Smooth muscle cell (in vitro differentiated cells): ENCODE data around the gene TRHDE. TPM values are rescaled to one million over a fixed set of nuclear protein-coding genes. Genes with fewer than 3 reads are reported as not detected.
A peak's percentile ranks its signal among the peaks of the same experiment; 100 is the strongest.

Experiments used
- DNase-seq: peaks from one replicate; lab custom pipeline; 2025; ENCODE audit not compliant: unreplicated experiment; lab: John Stamatoyannopoulos, UW
- H2AFZ ChIP-seq: fragments of 200-600 bp; sonication (generic); 2 replicates; pipeline ENCODE4 v1.6.0; 2016; ENCODE audit warnings: antibody characterized with exemption, low read depth, mild to moderate bottlenecking
- H3F3A ChIP-seq: fragments of 200-600 bp; sonication (generic); 2 replicates; pipeline ENCODE4 v1.6.0; 2017; ENCODE audit warnings: antibody characterized with exemption, low read depth
- H3K27ac ChIP-seq: fragments of 200-600 bp; sonication (generic); 2 replicates; pipeline ENCODE4 v1.5.1; 2016; ENCODE audit warnings: low read depth, mild to moderate bottlenecking
- H3K27me3 ChIP-seq: fragments of 200-600 bp; sonication (generic); 2 replicates; pipeline ENCODE4 v1.6.1; 2016; ENCODE audit warnings: low read depth, mild to moderate bottlenecking
- H3K36me3 ChIP-seq: fragments of 200-600 bp; sonication (generic); 2 replicates; pipeline ENCODE4 v1.5.1; 2016; ENCODE audit warnings: low read depth
- H3K4me1 ChIP-seq: fragments of 200-600 bp; sonication (generic); 2 replicates; pipeline ENCODE4 v1.5.1; 2016; ENCODE audit warnings: low read depth
- H3K4me2 ChIP-seq: fragments of 200-600 bp; sonication (generic); 2 replicates; pipeline ENCODE4 v1.6.0; 2016; ENCODE audit warnings: mild to moderate bottlenecking
- H3K4me3 ChIP-seq: fragments of 200-600 bp; sonication (generic); 2 replicates; pipeline ENCODE4 v1.5.1; 2016; ENCODE audit warnings: mild to moderate bottlenecking
- H3K79me2 ChIP-seq: fragments of 200-600 bp; sonication (generic); 2 replicates; pipeline ENCODE4 v1.6.0; 2016; ENCODE audit warnings: low read depth, mild to moderate bottlenecking
- H3K9ac ChIP-seq: fragments of 200-600 bp; sonication (generic); 2 replicates; pipeline ENCODE4 v1.6.0; 2016; ENCODE audit warnings: low read depth
- H3K9me3 ChIP-seq: fragments of 200-600 bp; sonication (generic); replicated peaks from 2 replicates; pipeline ENCODE4 v1.5.1; 2016; ENCODE audit warnings: low read depth
- H4K20me1 ChIP-seq: fragments of 200-600 bp; sonication (generic); 2 replicates; pipeline ENCODE4 v1.6.0; 2016; ENCODE audit warnings: low read depth
- CTCF ChIP-seq: fragments of 200-600 bp; sonication (generic); IDR thresholded peaks from 2 replicates; pipeline ENCODE4 v1.5.1; 2017; ENCODE audit warnings: borderline replicate concordance, mild to moderate bottlenecking, antibody characterized with exemption; ENCODE audit not compliant: insufficient read depth, poor library complexity, severe bottlenecking
- WGBS: methylation state at CpG from one replicate; pipeline ENCODE4 v1.1.7; 2016; ENCODE audit warnings: low lambda C conversion rate; 5-methylcytosine and 5-hydroxymethylcytosine counted together
- polyA plus RNA-seq: library from polyadenylated mRNA; unstranded; fragments of >200 nt; fragmentation: Nextera tagmentation; extraction: Ambion mirVana; gene quantifications from 2 replicates; pipeline ENCODE4 v1.2.1, GENCODE V29; 2016
- total RNA-seq: library from RNA; depleted of rRNA; stranded (reverse); fragments of >200 nt; gene quantifications from 2 replicates; pipeline ENCODE4 v1.2.3, GENCODE V29; 2014

The TRHDE gene
- total and polyA plus RNA-seq, 2 experiments from 2014 or later = 0.32 to 0.81 TPM

GRCh38 chr12:72281126-72281525 lies 9.0 kb downstream of the TRHDE start:
- no peak overlapping the region for H3K9ac ChIP-seq
- no peaks in the 10 kb centered on the region for H3F3A ChIP-seq
- no peaks in the 10 kb centered on the region for H3K27me3 ChIP-seq
- no peak overlapping the region for H3K4me3 ChIP-seq
- no peaks in the 10 kb centered on the region for H3K36me3 ChIP-seq
- H4K20me1 ChIP-seq = no peaks in the 10 kb centered on the region
- no peak for TF ChIP-seq CTCF
- no peak overlapping the region for H3K27ac ChIP-seq
- 26% methylated on average over 4 of the region's 4 CpGs for WGBS
- H3K4me1 ChIP-seq = no peaks in the 10 kb centered on the region
- no peaks in the 10 kb centered on the region for H3K79me2 ChIP-seq
- H2AFZ ChIP-seq = no peak overlapping the region
- DNase-seq = no peak
- peak overlapping the region; percentile 63 for H3K4me2 ChIP-seq
- H3K9me3 ChIP-seq = no peaks in the 10 kb centered on the region

- H3K9ac ChIP-seq = no peak overlapping the region
- DNase-seq = no peak
- peak; percentile 29 for TF ChIP-seq CTCF
Observed at GRCh38 chr12:72282721-72283120, 10.6 kb downstream of the TRHDE start.

GRCh38 chr12:72285861-72286260 lies 13.7 kb downstream of the TRHDE start:
- no peak for DNase-seq
- Histone ChIP-seq H3K9me3 (no peaks in the 10 kb centered on the region), H3F3A (no peaks in the 10 kb centered on the region), H3K4me2 (no peak overlapping the region), H3K36me3 (no peaks in the 10 kb centered on the region), H3K9ac (no peak overlapping the region), H2AFZ (no peak overlapping the region), H3K4me1 (no peaks in the 10 kb centered on the region), H3K4me3 (no peak overlapping the region), H3K79me2 (no peaks in the 10 kb centered on the region), H3K27me3 (no peaks in the 10 kb centered on the region), H4K20me1 (no peaks in the 10 kb centered on the region), H3K27ac (no peak overlapping the region)
- no peak for TF ChIP-seq CTCF
- WGBS = 97% methylated on average over 1 of the region's 1 CpG

More at GRCh38 chr12:72282721-72283120, 10.6 kb downstream of the TRHDE start:
- WGBS = 56% methylated on average over 1 of the region's 1 CpG
- no peak overlapping the region for H3K4me3 ChIP-seq
- H3K4me1 ChIP-seq = no peaks in the 10 kb centered on the region
- no peaks in the 10 kb centered on the region for H3F3A ChIP-seq
- H3K36me3 ChIP-seq = no peaks in the 10 kb centered on the region
- H4K20me1 ChIP-seq = no peaks in the 10 kb centered on the region
- no peak overlapping the region for H3K4me2 ChIP-seq
- H3K27ac ChIP-seq = no peak overlapping the region
- no peaks in the 10 kb centered on the region for H3K9me3 ChIP-seq
- H2AFZ ChIP-seq = no peak overlapping the region
- H3K27me3 ChIP-seq = no peaks in the 10 kb centered on the region
- no peaks in the 10 kb centered on the region for H3K79me2 ChIP-seq

GRCh38 chr12:72286526-72286925 lies 14.4 kb downstream of the TRHDE start:
- Histone ChIP-seq H3K79me2 (no peaks in the 10 kb centered on the region), H3K4me1 (no peaks in the 10 kb centered on the region), H3K36me3 (no peaks in the 10 kb centered on the region), H3K9me3 (no peaks in the 10 kb centered on the region), H2AFZ (no peak overlapping the region), H3K4me2 (no peak overlapping the region), H4K20me1 (no peaks in the 10 kb centered on the region), H3K27ac (no peak overlapping the region), H3K27me3 (no peaks in the 10 kb centered on the region), H3K9ac (no peak overlapping the region), H3K4me3 (no peak overlapping the region), H3F3A (no peaks in the 10 kb centered on the region)
- TF ChIP-seq CTCF = no peak
- 91% methylated on average over 3 of the region's 3 CpGs for WGBS
- no peak for DNase-seq
